Measurements from ENCODE around the gene EPRS1.

EPRS1 gene

GRCh38 chr1:220031287-220031686 lies 15.0 kb downstream of the EPRS1 start:
- H4K8ac ChIP-seq (ENCODE audit: low read depth, low read length) = no peak overlapping the region
- H3K56ac ChIP-seq (ENCODE audit: low read length) = no peak overlapping the region
- no peak overlapping the region for H2BK120ac ChIP-seq (ENCODE audit: low read depth, low read length)
- whole genome bisulfite sequencing (ENCODE audit: extremely low coverage, insufficient coverage, low lambda C conversion rate) = no CpG with 5 or more reads among the region's 2 CpGs
- no peak overlapping the region for H3K23ac ChIP-seq (ENCODE audit: low read length)
- no peaks in the 10 kb centered on the region for H3K79me1 ChIP-seq (ENCODE audit: low read length)
- no peak for DNase-seq
- no peaks in the 10 kb centered on the region for H3K79me2 ChIP-seq (ENCODE audit: control insufficient read depth, insufficient read depth, low read length)
- H3K27me3 ChIP-seq (ENCODE audit: insufficient read depth, low read length, poor library complexity) = no peaks in the 10 kb centered on the region
- H3K9ac ChIP-seq (ENCODE audit: low read length) = no peak overlapping the region
- no peak overlapping the region for H3K4me3 ChIP-seq (ENCODE audit: low read length)
- H2AK5ac ChIP-seq (ENCODE audit: low read length) = no peak overlapping the region
- H3K4me1 ChIP-seq (ENCODE audit: control insufficient read depth, low read depth, low read length) = no peaks in the 10 kb centered on the region
- H2BK5ac ChIP-seq (ENCODE audit: low read length) = no peak overlapping the region
- no peak overlapping the region for H2BK15ac ChIP-seq (replicated peaks; ENCODE audit: low read depth)
- H4K5ac ChIP-seq (ENCODE audit: low read length) = no peak overlapping the region
- peaks cover 2% of the 10 kb centered on the region for H3K36me3 ChIP-seq (ENCODE audit: control insufficient read depth, insufficient read depth, low read length)
- no peak overlapping the region for H3K4me2 ChIP-seq (ENCODE audit: low read length)
- H3K18ac ChIP-seq (ENCODE audit: low read length) = no peak overlapping the region
- H3K27ac ChIP-seq (ENCODE audit: low read depth, low read length) = no peak overlapping the region
- H3K4ac ChIP-seq (ENCODE audit: low read depth, low read length) = no peak overlapping the region

- WGBS (ENCODE audit: extremely low coverage, insufficient coverage, low lambda C conversion rate) = no CpG with 5 or more reads among the region's 4 CpGs
- peaks cover 2% of the 10 kb centered on the region for H3K36me3 ChIP-seq (ENCODE audit: control insufficient read depth, insufficient read depth, low read length)
- H2BK15ac ChIP-seq (replicated peaks; ENCODE audit: low read depth) = no peak overlapping the region
These were observed 17.9 kb downstream of the EPRS1 start for GRCh38 chr1:220028346-220028895.

GRCh38 chr1:220019071-220019470 lies 27.2 kb downstream of the EPRS1 start:
- no peak overlapping the region for H2AK5ac ChIP-seq (ENCODE audit: low read length)
- no peak overlapping the region for H4K8ac ChIP-seq (ENCODE audit: low read depth, low read length)
- no peaks in the 10 kb centered on the region for H3K4me1 ChIP-seq (ENCODE audit: control insufficient read depth, low read depth, low read length)
- H4K5ac ChIP-seq (ENCODE audit: low read length) = no peak overlapping the region
- no peak overlapping the region for H3K27ac ChIP-seq (ENCODE audit: low read depth, low read length)
- no peak overlapping the region for H2BK120ac ChIP-seq (ENCODE audit: low read depth, low read length)
- no peaks in the 10 kb centered on the region for H3K79me2 ChIP-seq (ENCODE audit: control insufficient read depth, insufficient read depth, low read length)
- no peak overlapping the region for H3K23ac ChIP-seq (ENCODE audit: low read length)
- H3K56ac ChIP-seq (ENCODE audit: low read length) = no peak overlapping the region
- H3K4me3 ChIP-seq (ENCODE audit: low read length) = no peak overlapping the region
- H3K4me2 ChIP-seq (ENCODE audit: low read length) = no peak overlapping the region
- no peak overlapping the region for H3K18ac ChIP-seq (ENCODE audit: low read length)
- no peaks in the 10 kb centered on the region for H3K79me1 ChIP-seq (ENCODE audit: low read length)
- no peak overlapping the region for H2BK15ac ChIP-seq (replicated peaks; ENCODE audit: low read depth)
- DNase-seq = no peak
- H2BK5ac ChIP-seq (ENCODE audit: low read length) = no peak overlapping the region
- H3K9ac ChIP-seq (ENCODE audit: low read length) = no peak overlapping the region
- H3K27me3 ChIP-seq (ENCODE audit: insufficient read depth, low read length, poor library complexity) = no peaks in the 10 kb centered on the region
- H3K36me3 ChIP-seq (ENCODE audit: control insufficient read depth, insufficient read depth, low read length) = no peaks in the 10 kb centered on the region
- H3K4ac ChIP-seq (ENCODE audit: low read depth, low read length) = no peak overlapping the region

More at GRCh38 chr1:220028346-220028895, 17.9 kb downstream of the EPRS1 start:
- no peaks in the 10 kb centered on the region for H3K79me2 ChIP-seq (ENCODE audit: control insufficient read depth, insufficient read depth, low read length)
- no peak overlapping the region for H3K4me3 ChIP-seq (ENCODE audit: low read length)
- no peak overlapping the region for H3K4me2 ChIP-seq (ENCODE audit: low read length)
- no peaks in the 10 kb centered on the region for H3K79me1 ChIP-seq (ENCODE audit: low read length)
- H3K18ac ChIP-seq (ENCODE audit: low read length) = no peak overlapping the region
- H2BK120ac ChIP-seq (ENCODE audit: low read depth, low read length) = no peak overlapping the region
- H3K9ac ChIP-seq (ENCODE audit: low read length) = no peak overlapping the region
- no peaks in the 10 kb centered on the region for H3K27me3 ChIP-seq (ENCODE audit: insufficient read depth, low read length, poor library complexity)
- no peak overlapping the region for H3K56ac ChIP-seq (ENCODE audit: low read length)
- H3K27ac ChIP-seq (ENCODE audit: low read depth, low read length) = no peak overlapping the region
- H3K4me1 ChIP-seq (ENCODE audit: control insufficient read depth, low read depth, low read length) = no peaks in the 10 kb centered on the region
- H2AK5ac ChIP-seq (ENCODE audit: low read length) = no peak overlapping the region
- no peak overlapping the region for H3K4ac ChIP-seq (ENCODE audit: low read depth, low read length)
- DNase-seq = no peak
- H2BK5ac ChIP-seq (ENCODE audit: low read length) = no peak overlapping the region
- no peak overlapping the region for H3K23ac ChIP-seq (ENCODE audit: low read length)
- no peak overlapping the region for H4K8ac ChIP-seq (ENCODE audit: low read depth, low read length)
- H4K5ac ChIP-seq (ENCODE audit: low read length) = no peak overlapping the region

GRCh38 chr1:220013497-220013896 lies 32.8 kb downstream of the EPRS1 start:
- no peak overlapping the region for H4K5ac ChIP-seq (ENCODE audit: low read length)
- no peak overlapping the region for H3K23ac ChIP-seq (ENCODE audit: low read length)
- no CpG with 5 or more reads among the region's 3 CpGs for WGBS (ENCODE audit: extremely low coverage, insufficient coverage, low lambda C conversion rate)
- H4K8ac ChIP-seq (ENCODE audit: low read depth, low read length) = no peak overlapping the region
- no peak overlapping the region for H2BK5ac ChIP-seq (ENCODE audit: low read length)
- no peaks in the 10 kb centered on the region for H3K4me1 ChIP-seq (ENCODE audit: control insufficient read depth, low read depth, low read length)
- H3K56ac ChIP-seq (ENCODE audit: low read length) = no peak overlapping the region
- H3K4ac ChIP-seq (ENCODE audit: low read depth, low read length) = no peak overlapping the region
- H3K18ac ChIP-seq (ENCODE audit: low read length) = no peak overlapping the region
- H2BK15ac ChIP-seq (replicated peaks; ENCODE audit: low read depth) = no peak overlapping the region
- no peak overlapping the region for H2BK120ac ChIP-seq (ENCODE audit: low read depth, low read length)
- H3K4me2 ChIP-seq (ENCODE audit: low read length) = no peak overlapping the region
- H3K27me3 ChIP-seq (ENCODE audit: insufficient read depth, low read length, poor library complexity) = no peaks in the 10 kb centered on the region
- no peak overlapping the region for H3K9ac ChIP-seq (ENCODE audit: low read length)
- no peak overlapping the region for H2AK5ac ChIP-seq (ENCODE audit: low read length)
- H3K36me3 ChIP-seq (ENCODE audit: control insufficient read depth, insufficient read depth, low read length) = no peaks in the 10 kb centered on the region
- H3K27ac ChIP-seq (ENCODE audit: low read depth, low read length) = no peak overlapping the region
- H3K79me1 ChIP-seq (ENCODE audit: low read length) = no peaks in the 10 kb centered on the region
- H3K79me2 ChIP-seq (ENCODE audit: control insufficient read depth, insufficient read depth, low read length) = no peaks in the 10 kb centered on the region
- DNase-seq = no peak
- H3K4me3 ChIP-seq (ENCODE audit: low read length) = no peak overlapping the region

- no peak overlapping the region for H2BK5ac ChIP-seq (ENCODE audit: low read length)
- H3K79me2 ChIP-seq (ENCODE audit: control insufficient read depth, insufficient read depth, low read length) = no peaks in the 10 kb centered on the region
- no peak overlapping the region for H3K56ac ChIP-seq (ENCODE audit: low read length)
- H2AK5ac ChIP-seq (ENCODE audit: low read length) = no peak overlapping the region
- H3K79me1 ChIP-seq (ENCODE audit: low read length) = no peaks in the 10 kb centered on the region
- H3K4me2 ChIP-seq (ENCODE audit: low read length) = no peak overlapping the region
- no peaks in the 10 kb centered on the region for H3K27me3 ChIP-seq (ENCODE audit: insufficient read depth, low read length, poor library complexity)
- H2BK120ac ChIP-seq (ENCODE audit: low read depth, low read length) = no peak overlapping the region
- no peak overlapping the region for H3K9ac ChIP-seq (ENCODE audit: low read length)
- no CpG with 5 or more reads among the region's 3 CpGs for WGBS (ENCODE audit: extremely low coverage, insufficient coverage, low lambda C conversion rate)
- no peak overlapping the region for H3K4me3 ChIP-seq (ENCODE audit: low read length)
- H3K4me1 ChIP-seq (ENCODE audit: control insufficient read depth, low read depth, low read length) = no peaks in the 10 kb centered on the region
- no peak overlapping the region for H2BK15ac ChIP-seq (replicated peaks; ENCODE audit: low read depth)
- no peak overlapping the region for H3K23ac ChIP-seq (ENCODE audit: low read length)
- H3K36me3 ChIP-seq (ENCODE audit: control insufficient read depth, insufficient read depth, low read length) = no peaks in the 10 kb centered on the region
- H4K5ac ChIP-seq (ENCODE audit: low read length) = no peak overlapping the region
- no peak overlapping the region for H4K8ac ChIP-seq (ENCODE audit: low read depth, low read length)
- no peak for DNase-seq
- H3K27ac ChIP-seq (ENCODE audit: low read depth, low read length) = no peak overlapping the region
- no peak overlapping the region for H3K4ac ChIP-seq (ENCODE audit: low read depth, low read length)
- H3K18ac ChIP-seq (ENCODE audit: low read length) = no peak overlapping the region
These were observed 34.0 kb downstream of the EPRS1 start for GRCh38 chr1:220012259-220012658.

GRCh38 chr1:220011620-220012019 lies 34.7 kb downstream of the EPRS1 start:
- no peaks in the 10 kb centered on the region for H3K4me1 ChIP-seq (ENCODE audit: control insufficient read depth, low read depth, low read length)

More at GRCh38 chr1:220011620-220012019, 34.7 kb downstream of the EPRS1 start:
- Histone ChIP-seq H3K18ac (ENCODE audit: low read length) (no peak overlapping the region), H3K9ac (ENCODE audit: low read length) (no peak overlapping the region), H4K5ac (ENCODE audit: low read length) (no peak overlapping the region), H3K27ac (ENCODE audit: low read depth, low read length) (no peak overlapping the region), H2BK120ac (ENCODE audit: low read depth, low read length) (no peak overlapping the region), H3K27me3 (ENCODE audit: insufficient read depth, low read length, poor library complexity) (no peaks in the 10 kb centered on the region), H3K79me1 (ENCODE audit: low read length) (no peaks in the 10 kb centered on the region), H4K8ac (ENCODE audit: low read depth, low read length) (no peak overlapping the region), H3K79me2 (ENCODE audit: control insufficient read depth, insufficient read depth, low read length) (no peaks in the 10 kb centered on the region), H3K23ac (ENCODE audit: low read length) (no peak overlapping the region), H2AK5ac (ENCODE audit: low read length) (no peak overlapping the region), H3K4me2 (ENCODE audit: low read length) (no peak overlapping the region), H2BK15ac (replicated peaks; ENCODE audit: low read depth) (no peak overlapping the region), H2BK5ac (ENCODE audit: low read length) (no peak overlapping the region), H3K56ac (ENCODE audit: low read length) (no peak overlapping the region), H3K4me3 (ENCODE audit: low read length) (no peak overlapping the region), H3K36me3 (ENCODE audit: control insufficient read depth, insufficient read depth, low read length) (no peaks in the 10 kb centered on the region), H3K4ac (ENCODE audit: low read depth, low read length) (no peak overlapping the region)
- DNase-seq = no peak
